HepG2 (cell line): ENCODE data around the gene NDUFB8. TPM values are rescaled to one million over a fixed set of nuclear protein-coding genes. Genes with fewer than 3 reads are reported as not detected.

Source experiments
- BCL6 ChIP-seq: IDR thresholded peaks from 2 replicates; pipeline ENCODE4 v1.6.1; 2016; ENCODE audit warnings: missing genetic modification reagents, missing compliant biosample characterization
- CEBPB ChIP-seq: IDR thresholded peaks from 2 replicates; pipeline ENCODE4 v1.6.1; 2011; ENCODE audit warnings: low read depth, low read length, improper control_type of control experiment, borderline replicate concordance
- CHCHD3 ChIP-seq: sonication (generic); formaldehyde crosslinking; IDR thresholded peaks from 2 replicates; pipeline ENCODE4 v1.8.0; 2022; ENCODE audit warnings: mild to moderate bottlenecking, missing genetic modification reagents, moderate library complexity
- EED ChIP-seq: sonication (generic); formaldehyde crosslinking; IDR thresholded peaks from 2 replicates; pipeline ENCODE4 v1.5.0; 2020; ENCODE audit warnings: mild to moderate bottlenecking, missing genetic modification reagents
- ELF4 ChIP-seq: sonication (generic); formaldehyde crosslinking; IDR thresholded peaks from 2 replicates; pipeline ENCODE4 v1.5.0; 2020; ENCODE audit warnings: missing genetic modification reagents, mild to moderate bottlenecking, moderate library complexity, borderline replicate concordance
- FOXO1 ChIP-seq: sonication (generic); formaldehyde crosslinking; IDR thresholded peaks from 2 replicates; pipeline ENCODE4 v1.4.0; 2020; ENCODE audit warnings: missing genetic modification reagents
- GATAD1 ChIP-seq: IDR thresholded peaks from 2 replicates; pipeline ENCODE4 v1.6.1; 2016; ENCODE audit warnings: missing genetic modification reagents, missing compliant biosample characterization
- HMGA1 ChIP-seq: sonication (generic); formaldehyde crosslinking; conservative IDR thresholded peaks from 2 replicates; pipeline ENCODE4 v1.4.0; 2020; ENCODE audit warnings: missing genetic modification reagents
- KLF12 ChIP-seq: sonication (generic); formaldehyde crosslinking; IDR thresholded peaks from 2 replicates; pipeline ENCODE4 v1.4.0; 2020; ENCODE audit warnings: missing genetic modification reagents, borderline replicate concordance
- NR2F6 ChIP-seq, 2 experiments: IDR thresholded peaks; 2 replicates each; pipeline ENCODE4 v1.6.1; 2016; ENCODE audit warnings: antibody characterized with exemption in 1 of 2, mild to moderate bottlenecking in 1 of 2
- PAWR ChIP-seq: sonication (generic); formaldehyde crosslinking; IDR thresholded peaks from 2 replicates; pipeline ENCODE4 v1.4.0; 2020; ENCODE audit warnings: missing genetic modification reagents, mild to moderate bottlenecking, borderline replicate concordance
- PITX1 ChIP-seq: sonication (generic); formaldehyde crosslinking; IDR thresholded peaks from 2 replicates; pipeline ENCODE4 v1.5.1; 2020; ENCODE audit warnings: mild to moderate bottlenecking, missing genetic modification reagents
- ZBTB7B ChIP-seq: sonication (generic); formaldehyde crosslinking; IDR thresholded peaks from 2 replicates; pipeline ENCODE4 v1.4.0; 2020; ENCODE audit warnings: missing genetic modification reagents
- ZNF230 ChIP-seq: sonication (generic); formaldehyde crosslinking; IDR thresholded peaks from 2 replicates; pipeline ENCODE4 v1.4.0; 2020; ENCODE audit warnings: mild to moderate bottlenecking, missing genetic modification reagents
- ZNF496 ChIP-seq: sonication (generic); formaldehyde crosslinking; IDR thresholded peaks from 2 replicates; pipeline ENCODE4 v1.8.1; 2023; ENCODE audit warnings: mild to moderate bottlenecking, moderate library complexity, missing genetic modification reagents; ENCODE audit not compliant: insufficient replicate concordance
- ZNF547 ChIP-seq: sonication (generic); formaldehyde crosslinking; IDR thresholded peaks from 2 replicates; pipeline ENCODE4 v1.5.1; 2020; ENCODE audit warnings: mild to moderate bottlenecking, missing genetic modification reagents
- ZSCAN12 ChIP-seq: sonication (generic); formaldehyde crosslinking; IDR thresholded peaks from 2 replicates; pipeline ENCODE4 v1.9.0; 2021; ENCODE audit warnings: mild to moderate bottlenecking, missing genetic modification reagents
- polyA plus RNA-seq, 8 experiments: library from polyadenylated mRNA; depleted of rRNA in 3 of 8; stranded (reverse) in 7 of 8; unstranded in 1 of 8; fragments of >200 nt; fragmentation: Illumina TruSeq in 4 of 8; extraction: Trizol in 4 of 8; gene quantifications; 2 replicates each; pipeline versions ENCODE4 v1.2.1 to v1.2.3, GENCODE V29; 2011 to 2016; ENCODE audit warnings: low read depth in 4 of 8, missing spikeins in 1 of 8, mixed read lengths in 1 of 8; ENCODE audit not compliant: insufficient read depth in 1 of 8
- total RNA-seq, 5 experiments: library from RNA; depleted of rRNA; stranded (reverse); fragments of >200 nt; fragmentation: Illumina TruSeq; extraction: Trizol; gene quantifications; 2 replicates each; pipeline ENCODE4 v1.2.3, GENCODE V29; 2016; ENCODE audit warnings: low read depth in 1 of 5
- TF ChIP-seq, protein P1 (sequence below): sonication (generic); formaldehyde crosslinking; IDR thresholded peaks from 2 replicates; pipeline ENCODE4 v1.5.1; 2020; ENCODE audit warnings: missing genetic modification reagents, mild to moderate bottlenecking, borderline replicate concordance
- TF ChIP-seq, protein P2 (sequence below): sonication (generic); formaldehyde crosslinking; IDR thresholded peaks from 2 replicates; pipeline ENCODE4 v1.8.1; 2023; ENCODE audit warnings: mild to moderate bottlenecking, moderate library complexity, missing genetic modification reagents
- TF ChIP-seq, protein P3 (sequence below): sonication (generic); formaldehyde crosslinking; IDR thresholded peaks from 2 replicates; pipeline ENCODE4 v1.4.0; 2020; ENCODE audit warnings: missing genetic modification reagents, borderline replicate concordance
- TF ChIP-seq, protein P4 (sequence below): sonication (generic); formaldehyde crosslinking; IDR thresholded peaks from 2 replicates; pipeline ENCODE4 v1.5.0; 2020; ENCODE audit warnings: missing genetic modification reagents, mild to moderate bottlenecking, borderline replicate concordance

The NDUFB8 gene
- total and polyA plus RNA-seq, 2 of the 13 experiments (the other 11 are each of a cell fraction or from before 2014, with no cell fraction given), result 210 to 216 TPM

DNA sequence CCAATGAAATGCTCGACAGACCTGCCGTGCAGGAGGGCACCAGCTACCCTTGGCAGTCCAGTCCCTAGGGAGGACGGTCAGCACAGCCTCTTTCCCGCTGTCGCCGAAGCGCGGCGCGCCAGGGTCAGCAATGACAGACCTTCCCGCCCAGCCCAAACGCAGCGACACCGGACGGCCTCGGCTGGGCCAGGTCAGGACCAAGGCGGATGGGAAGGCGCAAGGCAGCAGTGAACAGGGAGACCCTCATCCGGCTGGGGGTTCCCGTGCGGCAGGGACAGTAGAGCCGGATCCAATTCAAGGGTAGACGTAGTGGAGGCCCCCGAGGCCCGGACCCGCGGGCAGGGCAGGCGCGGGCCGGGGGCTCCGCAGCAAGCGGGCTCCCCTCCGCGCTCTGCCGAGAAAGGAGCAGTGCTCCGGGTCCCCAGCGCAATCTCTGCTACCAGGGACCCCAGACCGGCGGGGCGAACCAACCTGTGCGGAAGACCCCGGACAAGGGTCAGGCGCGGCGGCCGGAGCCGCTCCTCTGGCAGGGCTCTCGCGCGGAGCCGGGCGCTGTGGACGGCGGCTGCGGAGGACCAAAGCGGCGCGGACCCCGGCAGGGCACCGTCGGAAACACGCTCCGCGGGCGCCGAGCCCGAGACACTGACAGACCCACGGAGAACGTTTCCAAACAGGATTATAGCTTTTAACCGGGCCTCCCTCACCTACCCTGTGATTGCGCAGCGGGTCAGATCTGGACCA lies 10.2 kb downstream of the NDUFB8 start, which contains the start of gene SEC31B (continued):
- no peak for TF ChIP-seq NR2F6 (IDR thresholded peaks at IDR 0.05)
- TF ChIP-seq NR2F6 (CRISPR knock-in tag; IDR thresholded peaks at IDR 0.05), result peak; percentile 47; the same call in 1 of the 2 replicates
- TF ChIP-seq, protein P1, sequence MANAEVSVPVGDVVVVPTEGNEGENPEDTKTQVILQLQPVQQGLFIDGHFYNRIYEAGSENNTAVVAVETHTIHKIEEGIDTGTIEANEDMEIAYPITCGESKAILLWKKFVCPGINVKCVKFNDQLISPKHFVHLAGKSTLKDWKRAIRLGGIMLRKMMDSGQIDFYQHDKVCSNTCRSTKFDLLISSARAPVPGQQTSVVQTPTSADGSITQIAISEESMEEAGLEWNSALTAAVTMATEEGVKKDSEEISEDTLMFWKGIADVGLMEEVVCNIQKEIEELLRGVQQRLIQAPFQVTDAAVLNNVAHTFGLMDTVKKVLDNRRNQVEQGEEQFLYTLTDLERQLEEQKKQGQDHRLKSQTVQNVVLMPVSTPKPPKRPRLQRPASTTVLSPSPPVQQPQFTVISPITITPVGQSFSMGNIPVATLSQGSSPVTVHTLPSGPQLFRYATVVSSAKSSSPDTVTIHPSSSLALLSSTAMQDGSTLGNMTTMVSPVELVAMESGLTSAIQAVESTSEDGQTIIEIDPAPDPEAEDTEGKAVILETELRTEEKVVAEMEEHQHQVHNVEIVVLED, result no peak
- no peak for TF ChIP-seq PAWR (CRISPR knock-in tag)
- TF ChIP-seq, protein P2, sequence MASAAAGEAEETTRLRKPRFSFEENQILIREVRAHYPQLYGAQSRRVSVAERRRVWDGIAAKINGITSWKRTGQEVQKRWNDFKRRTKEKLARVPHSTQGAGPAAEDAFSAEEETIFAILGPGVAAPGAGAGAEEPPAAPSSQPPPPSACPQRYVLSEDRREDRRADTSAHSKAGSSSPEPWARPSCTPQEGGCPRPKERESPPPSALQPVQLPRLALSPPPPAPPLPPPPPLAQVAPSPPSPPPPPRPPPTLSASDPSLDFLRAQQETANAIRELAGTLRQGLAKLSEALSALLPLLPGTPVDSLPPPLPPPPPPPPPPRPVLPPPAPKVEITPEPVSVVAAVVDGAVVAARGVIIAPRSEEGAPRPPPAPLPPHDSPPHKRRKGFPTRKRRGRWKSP, result peak; percentile 65; the same call in 1 of the 2 replicates
- TF ChIP-seq ZNF547 (CRISPR knock-in tag), result peak; percentile 6; the same call in 1 of the 2 replicates
- TF ChIP-seq CHCHD3 (CRISPR knock-in tag), result 0 out of 2 replicates have a peak, but pooled peaks have one; percentile 34
- no peak for TF ChIP-seq ZNF496 (CRISPR knock-in tag)
- no peak for TF ChIP-seq CEBPB
- TF ChIP-seq FOXO1 (CRISPR knock-in tag), result peak; percentile 44; the same call in 1 of the 2 replicates
- no peak for TF ChIP-seq KLF12
- TF ChIP-seq, protein P3, sequence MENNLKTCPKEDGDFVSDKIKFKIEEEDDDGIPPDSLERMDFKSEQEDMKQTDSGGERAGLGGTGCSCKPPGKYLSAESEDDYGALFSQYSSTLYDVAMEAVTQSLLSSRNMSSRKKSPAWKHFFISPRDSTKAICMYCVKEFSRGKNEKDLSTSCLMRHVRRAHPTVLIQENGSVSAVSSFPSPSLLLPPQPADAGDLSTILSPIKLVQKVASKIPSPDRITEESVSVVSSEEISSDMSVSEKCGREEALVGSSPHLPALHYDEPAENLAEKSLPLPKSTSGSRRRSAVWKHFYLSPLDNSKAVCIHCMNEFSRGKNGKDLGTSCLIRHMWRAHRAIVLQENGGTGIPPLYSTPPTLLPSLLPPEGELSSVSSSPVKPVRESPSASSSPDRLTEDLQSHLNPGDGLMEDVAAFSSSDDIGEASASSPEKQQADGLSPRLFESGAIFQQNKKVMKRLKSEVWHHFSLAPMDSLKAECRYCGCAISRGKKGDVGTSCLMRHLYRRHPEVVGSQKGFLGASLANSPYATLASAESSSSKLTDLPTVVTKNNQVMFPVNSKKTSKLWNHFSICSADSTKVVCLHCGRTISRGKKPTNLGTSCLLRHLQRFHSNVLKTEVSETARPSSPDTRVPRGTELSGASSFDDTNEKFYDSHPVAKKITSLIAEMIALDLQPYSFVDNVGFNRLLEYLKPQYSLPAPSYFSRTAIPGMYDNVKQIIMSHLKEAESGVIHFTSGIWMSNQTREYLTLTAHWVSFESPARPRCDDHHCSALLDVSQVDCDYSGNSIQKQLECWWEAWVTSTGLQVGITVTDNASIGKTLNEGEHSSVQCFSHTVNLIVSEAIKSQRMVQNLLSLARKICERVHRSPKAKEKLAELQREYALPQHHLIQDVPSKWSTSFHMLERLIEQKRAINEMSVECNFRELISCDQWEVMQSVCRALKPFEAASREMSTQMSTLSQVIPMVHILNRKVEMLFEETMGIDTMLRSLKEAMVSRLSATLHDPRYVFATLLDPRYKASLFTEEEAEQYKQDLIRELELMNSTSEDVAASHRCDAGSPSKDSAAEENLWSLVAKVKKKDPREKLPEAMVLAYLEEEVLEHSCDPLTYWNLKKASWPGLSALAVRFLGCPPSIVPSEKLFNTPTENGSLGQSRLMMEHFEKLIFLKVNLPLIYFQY (CRISPR knock-in tag), result peak; percentile 98
- 0 out of 2 replicates have a peak, but pooled peaks have one; percentile 29 for TF ChIP-seq GATAD1 (CRISPR knock-in tag)
- TF ChIP-seq BCL6 (CRISPR knock-in tag), result peak; percentile 15; the same call in 1 of the 2 replicates
- no peak for TF ChIP-seq ELF4
- no peak for TF ChIP-seq HMGA1 (CRISPR knock-in tag)
- 0 out of 2 replicates have a peak, but pooled peaks have one; percentile 43 for TF ChIP-seq ZNF230 (CRISPR knock-in tag)
- TF ChIP-seq PITX1 (CRISPR knock-in tag), result 0 out of 2 replicates have a peak, but pooled peaks have one; percentile 27
- TF ChIP-seq ZSCAN12, result no peak
- 0 out of 2 replicates have a peak, but pooled peaks have one; percentile 22 for TF ChIP-seq ZBTB7B (CRISPR knock-in tag)
- TF ChIP-seq, protein P4, sequence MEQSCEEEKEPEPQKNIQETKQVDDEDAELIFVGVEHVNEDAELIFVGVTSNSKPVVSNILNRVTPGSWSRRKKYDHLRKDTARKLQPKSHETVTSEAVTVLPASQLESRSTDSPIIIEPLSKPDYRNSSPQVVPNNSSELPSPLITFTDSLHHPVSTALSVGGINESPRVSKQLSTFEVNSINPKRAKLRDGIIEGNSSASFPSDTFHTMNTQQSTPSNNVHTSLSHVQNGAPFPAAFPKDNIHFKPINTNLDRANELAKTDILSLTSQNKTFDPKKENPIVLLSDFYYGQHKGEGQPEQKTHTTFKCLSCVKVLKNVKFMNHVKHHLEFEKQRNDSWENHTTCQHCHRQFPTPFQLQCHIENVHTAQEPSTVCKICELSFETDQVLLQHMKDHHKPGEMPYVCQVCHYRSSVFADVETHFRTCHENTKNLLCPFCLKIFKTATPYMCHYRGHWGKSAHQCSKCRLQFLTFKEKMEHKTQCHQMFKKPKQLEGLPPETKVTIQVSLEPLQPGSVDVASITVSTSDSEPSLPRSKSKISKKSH (CRISPR knock-in tag), result peak; percentile 49; the same call in 1 of the 2 replicates
- peak; percentile 74; the same call in 1 of the 2 replicates for TF ChIP-seq EED
